Neuronal stem cell (in vitro differentiated cells): ENCODE data around the gene BACE2.

Experiments
- DNase-seq: peaks from one replicate; pipeline ENCODE4 v3.0.0-alpha.2; 2013; ENCODE audit warnings: low spot score
- H2AFZ ChIP-seq: one replicate; pipeline ENCODE4 v1.6.1; 2013; ENCODE audit warnings: mild to moderate bottlenecking, low read length, inconsistent platforms
- H2AK5ac ChIP-seq: 2 replicates; pipeline ENCODE4 v1.6.1; 2013; ENCODE audit warnings: low read depth, mild to moderate bottlenecking, inconsistent platforms, low read length, moderate library complexity, mixed read lengths
- H2BK120ac ChIP-seq: 2 replicates; pipeline ENCODE4 v1.6.1; 2013; ENCODE audit warnings: low read depth, mild to moderate bottlenecking, inconsistent platforms, low read length, moderate library complexity, mixed read lengths
- H2BK12ac ChIP-seq: one replicate; pipeline ENCODE4 v1.6.1; 2013; ENCODE audit warnings: low read length, inconsistent platforms
- H2BK15ac ChIP-seq: 2 replicates; pipeline ENCODE4 v1.6.1; 2013; ENCODE audit warnings: mild to moderate bottlenecking, low read length, inconsistent platforms, mixed read lengths
- H2BK5ac ChIP-seq: one replicate; pipeline ENCODE4 v1.6.1; 2013; ENCODE audit warnings: inconsistent platforms, mild to moderate bottlenecking, low read length, moderate library complexity
- H3K14ac ChIP-seq: one replicate; pipeline ENCODE4 v1.6.1; 2013; ENCODE audit warnings: low read length, inconsistent platforms
- H3K18ac ChIP-seq: 2 replicates; pipeline ENCODE4 v1.6.1; 2013; ENCODE audit warnings: low read length, inconsistent platforms
- H3K23ac ChIP-seq: 2 replicates; pipeline ENCODE4 v1.6.1; 2013; ENCODE audit warnings: low read depth, mild to moderate bottlenecking, mixed read lengths, low read length, inconsistent platforms; ENCODE audit not compliant: poor library complexity
- H3K27ac ChIP-seq: replicated peaks from 3 replicates; pipeline ENCODE4 v1.5.1; 2013; ENCODE audit warnings: low read length, inconsistent platforms
- H3K27me3 ChIP-seq, 3 experiments: 2 replicates each; pipeline ENCODE4 v1.6.1; 2013; ENCODE audit warnings: low read length in 3 of 3, mild to moderate bottlenecking in 2 of 3, inconsistent platforms in 1 of 3, low read depth in 1 of 3, mixed read lengths in 1 of 3, moderate library complexity in 1 of 3; ENCODE audit not compliant: control insufficient read depth in 3 of 3, insufficient read depth in 3 of 3
- H3K36me3 ChIP-seq, 2 donors: replicated peaks in 1 of 2; 2 replicates each; pipeline ENCODE4 v1.6.1; 2013; ENCODE audit warnings: low read length in 2 of 2; ENCODE audit not compliant: control insufficient read depth in 2 of 2, insufficient read depth in 2 of 2
- H3K4ac ChIP-seq: 2 replicates; pipeline ENCODE4 v1.6.1; 2013; ENCODE audit warnings: inconsistent platforms, mild to moderate bottlenecking, low read length, moderate library complexity
- H3K4me1 ChIP-seq, 2 donors: 1 replicate in 1 of 2; 2 replicates in 1 of 2; pipeline ENCODE4 v1.6.1; 2013; ENCODE audit warnings: low read length in 2 of 2, low read depth in 1 of 2; ENCODE audit not compliant: control insufficient read depth in 2 of 2, insufficient read depth in 1 of 2
- H3K4me2 ChIP-seq: one replicate; pipeline ENCODE4 v1.6.1; 2013; ENCODE audit warnings: mild to moderate bottlenecking, low read length, inconsistent platforms; ENCODE audit not compliant: insufficient read depth, poor library complexity, severe bottlenecking
- H3K4me3 ChIP-seq, 2 donors: 2 replicates each; pipeline ENCODE4 v1.5.1; 2013; ENCODE audit warnings: low read length in 2 of 2, mild to moderate bottlenecking in 2 of 2, inconsistent platforms in 1 of 2, moderate library complexity in 1 of 2
- H3K79me1 ChIP-seq: one replicate; pipeline ENCODE4 v1.6.1; 2013; ENCODE audit warnings: low read depth, mild to moderate bottlenecking, inconsistent platforms, low read length, moderate library complexity
- H3K9ac ChIP-seq: one replicate; pipeline ENCODE4 v1.6.1; 2013; ENCODE audit warnings: mild to moderate bottlenecking, low read depth, low read length, inconsistent platforms; ENCODE audit not compliant: poor library complexity
- H3K9me3 ChIP-seq, 2 donors: replicated peaks in 1 of 2; 2 replicates each; pipeline versions ENCODE3 to v1.6.1; 2013; ENCODE audit warnings: low read length in 2 of 2, mild to moderate bottlenecking in 2 of 2, inconsistent platforms in 1 of 2, low read depth in 1 of 2, mixed read lengths in 1 of 2, moderate library complexity in 1 of 2; ENCODE audit not compliant: control insufficient read depth in 2 of 2, insufficient read depth in 1 of 2
- H4K8ac ChIP-seq: one replicate; pipeline ENCODE4 v1.6.1; 2013; ENCODE audit warnings: low read depth, mild to moderate bottlenecking, inconsistent platforms, low read length, moderate library complexity
- H4K91ac ChIP-seq: one replicate; pipeline ENCODE4 v1.6.1; 2013; ENCODE audit warnings: low read length, low read depth, mild to moderate bottlenecking, inconsistent platforms; ENCODE audit not compliant: poor library complexity
- WGBS, 2 donors: extraction: QIAGEN DNeasy Blood & Tissue Kit; methylation state at CpG; one replicate each; pipeline ENCODE4 v1.1.7; 2013; ENCODE audit warnings: missing lambda C conversion rate in 2 of 2, mixed read lengths in 1 of 2; ENCODE audit not compliant: insufficient read length in 2 of 2, insufficient replicate concordance in 1 of 2; ENCODE audit errors: extremely low coverage in 2 of 2; 5-methylcytosine and 5-hydroxymethylcytosine counted together

The BACE2 gene

GRCh38 chr21:41161428-41161827 lies 6.5 kb upstream of the BACE2 start:
- H3K79me1 ChIP-seq: no peaks in the 10 kb centered on the region
- H3K14ac ChIP-seq: no peak overlapping the region
- no peak for DNase-seq
- H3K9me3 ChIP-seq: no peaks in the 10 kb centered on the region
- no peak overlapping the region for H3K4me3 ChIP-seq
- H3K36me3 ChIP-seq: no peaks in the 10 kb centered on the region
- H4K8ac ChIP-seq: no peak overlapping the region
- no peak overlapping the region for H2AK5ac ChIP-seq
- peaks cover 0 to 20% (median 11%) of the 10 kb centered on the region in 3 experiments for H3K27me3 ChIP-seq
- H2BK15ac ChIP-seq: no peak overlapping the region
- no peaks in the 10 kb centered on the region for H3K4me1 ChIP-seq
- H3K9ac ChIP-seq: no peak overlapping the region
- no peak overlapping the region for H2AFZ ChIP-seq
- no CpG with 5 or more reads among the region's 3 CpGs for WGBS, 2 donors
- H4K91ac ChIP-seq: no peak overlapping the region
- H3K27ac ChIP-seq: no peak overlapping the region
- no peak overlapping the region for H2BK12ac ChIP-seq
- H3K4me2 ChIP-seq: no peak overlapping the region
- no peak overlapping the region for H2BK5ac ChIP-seq
- no peak overlapping the region for H2BK120ac ChIP-seq
- no peak overlapping the region for H3K23ac ChIP-seq
- no peak overlapping the region for H3K18ac ChIP-seq
- no peak overlapping the region for H3K4ac ChIP-seq

- H3K18ac ChIP-seq: no peak overlapping the region
- peaks cover 0 to 26% (median 16%) of the 10 kb centered on the region in 3 experiments for H3K27me3 ChIP-seq
- H3K9ac ChIP-seq: no peak overlapping the region
- no peak overlapping the region for H4K91ac ChIP-seq
- H3K4me2 ChIP-seq: no peak overlapping the region
- H2AFZ ChIP-seq: no peak overlapping the region
- H3K4me1 ChIP-seq: no peaks in the 10 kb centered on the region
- no peaks in the 10 kb centered on the region for H3K9me3 ChIP-seq
- H2BK15ac ChIP-seq: no peak overlapping the region
- no peak overlapping the region for H2BK5ac ChIP-seq
- H2BK120ac ChIP-seq: no peak overlapping the region
- WGBS, 2 donors: no CpG with 5 or more reads among the region's 5 CpGs
- no peak overlapping the region for H3K14ac ChIP-seq
- no peak overlapping the region for H2AK5ac ChIP-seq
- no peak overlapping the region for H4K8ac ChIP-seq
- no peaks in the 10 kb centered on the region for H3K36me3 ChIP-seq
- DNase-seq: no peak
- H3K4ac ChIP-seq: no peak overlapping the region
- no peaks in the 10 kb centered on the region for H3K79me1 ChIP-seq
- H3K4me3 ChIP-seq: no peak overlapping the region
- no peak overlapping the region for H3K23ac ChIP-seq
- no peak overlapping the region for H2BK12ac ChIP-seq
- H3K27ac ChIP-seq: no peak overlapping the region
These were observed 5.9 kb upstream of the BACE2 start for GRCh38 chr21:41162096-41162495.

GRCh38 chr21:41163091-41163490 lies 4.9 kb upstream of the BACE2 start:
- no peaks in the 10 kb centered on the region for H3K36me3 ChIP-seq
- no peak overlapping the region for H3K18ac ChIP-seq
- no peak overlapping the region for H2BK5ac ChIP-seq
- no peak overlapping the region for H2BK12ac ChIP-seq
- H2BK120ac ChIP-seq: no peak overlapping the region
- no peak overlapping the region for H4K8ac ChIP-seq
- H2AK5ac ChIP-seq: no peak overlapping the region
- no peak overlapping the region for H3K4me2 ChIP-seq
- WGBS, 2 donors: no CpG with 5 or more reads among the region's 8 CpGs
- no peak overlapping the region for H4K91ac ChIP-seq
- no peaks in the 10 kb centered on the region for H3K9me3 ChIP-seq
- no peak overlapping the region for H3K4ac ChIP-seq
- H2BK15ac ChIP-seq: no peak overlapping the region
- no peak overlapping the region for H3K9ac ChIP-seq
- no peaks in the 10 kb centered on the region for H3K79me1 ChIP-seq
- peaks cover under 1 to 34% (median 23%) of the 10 kb centered on the region in 3 experiments for H3K27me3 ChIP-seq
- no peaks in the 10 kb centered on the region for H3K4me1 ChIP-seq
- H3K27ac ChIP-seq: no peak overlapping the region
- no peak overlapping the region for H3K23ac ChIP-seq
- DNase-seq: no peak
- H2AFZ ChIP-seq: no peak overlapping the region
- H3K4me3 ChIP-seq: no peak overlapping the region
- no peak overlapping the region for H3K14ac ChIP-seq

DNA sequence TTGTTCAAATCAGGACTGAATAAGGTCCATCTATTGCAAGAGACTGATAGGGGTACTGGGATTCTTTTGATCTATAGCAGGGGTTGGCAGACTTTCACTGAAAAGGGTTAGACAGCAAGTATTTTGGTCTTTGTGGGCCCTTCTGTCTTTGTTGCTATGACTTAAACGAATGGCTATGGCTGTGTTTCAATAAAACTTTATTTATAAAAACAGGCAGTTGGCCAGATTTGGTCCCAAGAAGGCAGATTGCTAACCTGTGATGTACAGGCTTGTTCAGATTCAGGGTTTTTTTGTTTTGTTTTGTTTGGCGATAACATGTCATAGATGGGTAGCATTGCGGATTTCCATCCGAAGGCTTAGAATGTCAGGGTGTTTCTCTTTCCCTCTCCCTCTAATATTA lies 3.9 kb upstream of the BACE2 start:
- Histone ChIP-seq H3K14ac (no peak overlapping the region), H2AK5ac (no peak overlapping the region), H3K4me3 (no peak overlapping the region), H2BK15ac (no peak overlapping the region), H3K27me3 (peaks cover 3 to 43% (median 32%) of the 10 kb centered on the region in 3 experiments), H3K9me3 (no peaks in the 10 kb centered on the region), H2AFZ (no peak overlapping the region), H3K36me3 (no peaks in the 10 kb centered on the region), H3K18ac (no peak overlapping the region), H3K79me1 (no peaks in the 10 kb centered on the region), H3K9ac (no peak overlapping the region), H2BK12ac (no peak overlapping the region), H3K27ac (no peak overlapping the region), H2BK120ac (no peak overlapping the region), H2BK5ac (no peak overlapping the region), H3K4ac (no peak overlapping the region), H3K4me1 (no peaks in the 10 kb centered on the region), H3K23ac (no peak overlapping the region), H4K8ac (no peak overlapping the region), H4K91ac (no peak overlapping the region), H3K4me2 (no peak overlapping the region)
- no peak for DNase-seq
- WGBS, 2 donors: no CpG with 5 or more reads among the region's 4 CpGs
